GM19397 (cell line): Measurements from ENCODE around the gene RILPL1.
"Not testable (repeated sequence)": the region's sequence is repeated elsewhere in the genome, so short reads cannot be mapped to it uniquely, and the experiment has no call there.

ENCODE experiments used
- ATAC-seq: cut with Tn5 transposase; IDR thresholded peaks from one replicate; pipeline ENCODE4 v1.9.1; 2021; ENCODE audit warnings: mild to moderate bottlenecking, moderate library complexity; ENCODE audit not compliant: unreplicated experiment

The RILPL1 gene

GRCh38 chr12:123533672-123534643 is at the start of gene RILPL1:
TSS of gene RILPL1 (minus strand) at chr12:123533719. CDS start at chr12:123533482, 237 bp downstream.
- peak; percentile 60 for ATAC-seq

- ATAC-seq = no peak
These were observed 47.3 kb upstream of the RILPL1 start for GRCh38 chr12:123580772-123581171.

GRCh38 chr12:123578829-123579228 is 45.3 kb upstream of the RILPL1 start:
- not testable (repeated sequence) for ATAC-seq

GRCh38 chr12:123578243-123578642 is 44.7 kb upstream of the RILPL1 start:
- no peak for ATAC-seq

- no peak for ATAC-seq
These were observed 43.1 kb upstream of the RILPL1 start for GRCh38 chr12:123576611-123577010.

GRCh38 chr12:123573870-123574269 is 40.4 kb upstream of the RILPL1 start:
- no peak for ATAC-seq

- no peak for ATAC-seq
These were observed 38.9 kb upstream of the RILPL1 start for GRCh38 chr12:123572391-123572790.

- ATAC-seq = no peak
These were observed 37.9 kb upstream of the RILPL1 start for GRCh38 chr12:123571343-123571813.

GRCh38 chr12:123559468-123559867 is 25.9 kb upstream of the RILPL1 start:
- no peak for ATAC-seq

- ATAC-seq = not testable (repeated sequence)
These were observed 25.0 kb upstream of the RILPL1 start for GRCh38 chr12:123558487-123558886.

GRCh38 chr12:123554843-123555242 is 21.3 kb upstream of the RILPL1 start:
- ATAC-seq = not testable (repeated sequence)

- not testable (repeated sequence) for ATAC-seq
These were observed 20.6 kb upstream of the RILPL1 start for GRCh38 chr12:123554136-123554535.

- ATAC-seq = no peak
These were observed 17.2 kb upstream of the RILPL1 start for GRCh38 chr12:123550700-123551099.

GRCh38 chr12:123548107-123548506 is 14.6 kb upstream of the RILPL1 start:
- ATAC-seq = no peak

GRCh38 chr12:123546281-123546680 is 12.8 kb upstream of the RILPL1 start:
- ATAC-seq = no peak

GRCh38 chr12:123543541-123543940 is 10.0 kb upstream of the RILPL1 start:
- ATAC-seq = no peak

- no peak for ATAC-seq
These were observed 7.6 kb upstream of the RILPL1 start for GRCh38 chr12:123540899-123541662.

GRCh38 chr12:123535952-123536351 is 2.4 kb upstream of the RILPL1 start:
- ATAC-seq = not testable (repeated sequence)

- no peak for ATAC-seq
These were observed 490 bp downstream of the RILPL1 start for GRCh38 chr12:123532808-123533649.

- no peak for ATAC-seq
These were observed 1.5 kb downstream of the RILPL1 start for GRCh38 chr12:123532019-123532418.

- ATAC-seq = no peak
These were observed 2.4 kb downstream of the RILPL1 start for GRCh38 chr12:123531091-123531490.
